ENCODE data around the gene SOCS7. TPM values are rescaled to one million over a fixed set of nuclear protein-coding genes. Genes with fewer than 3 reads are reported as not detected.

Gene SOCS7
- total RNA-seq, 1 experiment from 2014 or later: 7.4 TPM

DNA sequence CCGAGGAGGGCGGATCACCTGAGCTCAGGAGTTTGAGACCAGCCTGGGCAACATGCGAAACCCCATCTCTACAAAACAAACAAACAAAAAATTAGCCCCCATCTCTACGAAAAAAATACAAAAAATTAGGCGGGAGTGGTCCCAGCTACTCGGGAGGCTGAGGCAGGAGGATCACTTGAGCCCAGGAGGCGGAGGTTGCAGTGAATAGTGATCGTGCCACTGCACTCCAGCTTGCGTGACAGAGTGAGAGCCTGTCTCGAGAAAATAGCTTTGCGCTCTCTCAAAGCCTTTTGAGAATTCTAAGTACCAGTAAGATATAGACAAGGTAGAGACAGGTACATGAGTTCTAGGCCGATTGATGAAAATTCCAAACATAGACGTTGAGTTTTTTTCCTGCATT lies 2.0 kb downstream of the SOCS7 start:
- Histone ChIP-seq H3K27ac (ENCODE audit: low read length) (no peak overlapping the region), H3F3A (ENCODE audit: low read length, unreplicated experiment) (no peaks in the 10 kb centered on the region), H3K9me2 (replicated peaks; ENCODE audit: low read length) (no peaks in the 10 kb centered on the region), H2AFZ (ENCODE audit: low read length) (no peak overlapping the region), H4K20me1 (ENCODE audit: low read length) (no peaks in the 10 kb centered on the region), H3K4me1 (ENCODE audit: insufficient read depth, low read length) (peaks cover 9% of the 10 kb centered on the region; the same call in 1 of the 2 replicates), H3K4me3 (ENCODE audit: low read length) (peak overlapping the region; percentile 73; the same call in 1 of the 2 replicates), H3K9ac (ENCODE audit: low read length) (no peak overlapping the region), H3K4me2 (ENCODE audit: low read length) (peak overlapping the region; percentile 91), H3K27me3 (ENCODE audit: low read length) (no peaks in the 10 kb centered on the region), H3K79me2 (ENCODE audit: low read length) (peaks cover 48% of the 10 kb centered on the region), H3K36me3 (ENCODE audit: low read depth, low read length) (no peaks in the 10 kb centered on the region; the same call in 1 of the 2 replicates), H3K9me3 (ENCODE audit: low read length) (no peaks in the 10 kb centered on the region)
- intact Hi-C loops (cut with micrococcal nuclease): no loop called here
- POLR2A ChIA-PET (ENCODE audit: unreplicated experiment): no interaction called here
- BruUV-seq (replicated peaks): no TSS peak
- ATAC-seq: no peak
- DNase-seq: no peak
- CTCF ChIA-PET: no interaction called here
- TF ChIP-seq EZH2 (IDR thresholded peaks at IDR 0.05; ENCODE audit: low read length, unreplicated experiment): no peak
- TF ChIP-seq EZH2phosphoT487 (IDR thresholded peaks at IDR 0.05; ENCODE audit: borderline replicate concordance, low read length): no peak
- TF ChIP-seq CTCF (conservative IDR thresholded peaks at IDR 0.05; ENCODE audit: low read depth, low read length): no peak

DNA sequence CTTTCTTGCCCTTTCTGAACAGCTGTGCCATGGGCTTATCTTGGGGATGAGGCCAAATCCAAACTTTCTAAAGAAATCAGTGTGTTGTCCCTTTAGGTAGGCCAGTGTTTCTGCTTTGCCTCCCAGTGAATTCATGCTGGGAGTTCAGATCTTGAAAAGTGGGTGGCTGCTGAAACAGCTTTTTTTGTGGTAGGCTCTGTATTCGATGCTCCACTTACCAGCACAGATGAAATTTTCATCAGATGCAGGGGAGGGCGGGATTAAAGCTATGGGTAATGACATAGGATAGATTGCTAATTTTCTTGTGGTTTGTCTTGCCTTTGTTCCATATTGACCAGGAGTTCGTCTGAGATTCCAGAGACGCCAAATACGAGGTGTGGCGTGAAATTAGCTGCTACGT lies 2.8 kb downstream of the SOCS7 start:
- intact Hi-C loops (cut with micrococcal nuclease): no loop called here

More for the DNA sequence above, 2.8 kb downstream of the SOCS7 start:
- DNase-seq (no peak), ATAC-seq (no peak)
- H3K4me2 ChIP-seq (ENCODE audit: low read length): peak overlapping the region; percentile 91
- H2AFZ ChIP-seq (ENCODE audit: low read length): no peak overlapping the region
- no peaks in the 10 kb centered on the region for H3K9me3 ChIP-seq (ENCODE audit: low read length)
- ChIA-PET CTCF (no interaction called here), POLR2A (ENCODE audit: unreplicated experiment) (no interaction called here)
- H3K27ac ChIP-seq (ENCODE audit: low read length): no peak overlapping the region
- no peaks in the 10 kb centered on the region for H3K27me3 ChIP-seq (ENCODE audit: low read length)
- no peaks in the 10 kb centered on the region for H3K9me2 ChIP-seq (replicated peaks; ENCODE audit: low read length)
- no peak overlapping the region for H3K9ac ChIP-seq (ENCODE audit: low read length)
- no peaks in the 10 kb centered on the region for H3K36me3 ChIP-seq (ENCODE audit: low read depth, low read length)
- no peak for TF ChIP-seq EZH2 (IDR thresholded peaks at IDR 0.05; ENCODE audit: low read length, unreplicated experiment)
- no peak for TF ChIP-seq CTCF (conservative IDR thresholded peaks at IDR 0.05; ENCODE audit: low read depth, low read length)
- TF ChIP-seq EZH2phosphoT487 (IDR thresholded peaks at IDR 0.05; ENCODE audit: borderline replicate concordance, low read length): no peak
- H3K4me3 ChIP-seq (ENCODE audit: low read length): no peak overlapping the region
- BruUV-seq (replicated peaks): no TSS peak
- no peaks in the 10 kb centered on the region for H3F3A ChIP-seq (ENCODE audit: low read length, unreplicated experiment)
- H3K79me2 ChIP-seq (ENCODE audit: low read length): peaks cover 48% of the 10 kb centered on the region
- H3K4me1 ChIP-seq (ENCODE audit: insufficient read depth, low read length): peaks cover 9% of the 10 kb centered on the region; the same call in 1 of the 2 replicates
- no peaks in the 10 kb centered on the region for H4K20me1 ChIP-seq (ENCODE audit: low read length)

All from PC-3 (cell line).